GM21515 (cell line): ENCODE measurements around the gene ZCCHC17.
"Not testable (repeated sequence)": the region's sequence is repeated elsewhere in the genome, so short reads cannot be mapped to it uniquely, and the experiment has no call there.

ENCODE experiments used
- ATAC-seq: cut with Tn5 transposase; IDR thresholded peaks from one replicate; pipeline ENCODE4 v1.9.1; 2021; ENCODE audit not compliant: unreplicated experiment

The ZCCHC17 gene, protein sequence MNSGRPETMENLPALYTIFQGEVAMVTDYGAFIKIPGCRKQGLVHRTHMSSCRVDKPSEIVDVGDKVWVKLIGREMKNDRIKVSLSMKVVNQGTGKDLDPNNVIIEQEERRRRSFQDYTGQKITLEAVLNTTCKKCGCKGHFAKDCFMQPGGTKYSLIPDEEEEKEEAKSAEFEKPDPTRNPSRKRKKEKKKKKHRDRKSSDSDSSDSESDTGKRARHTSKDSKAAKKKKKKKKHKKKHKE

DNA sequence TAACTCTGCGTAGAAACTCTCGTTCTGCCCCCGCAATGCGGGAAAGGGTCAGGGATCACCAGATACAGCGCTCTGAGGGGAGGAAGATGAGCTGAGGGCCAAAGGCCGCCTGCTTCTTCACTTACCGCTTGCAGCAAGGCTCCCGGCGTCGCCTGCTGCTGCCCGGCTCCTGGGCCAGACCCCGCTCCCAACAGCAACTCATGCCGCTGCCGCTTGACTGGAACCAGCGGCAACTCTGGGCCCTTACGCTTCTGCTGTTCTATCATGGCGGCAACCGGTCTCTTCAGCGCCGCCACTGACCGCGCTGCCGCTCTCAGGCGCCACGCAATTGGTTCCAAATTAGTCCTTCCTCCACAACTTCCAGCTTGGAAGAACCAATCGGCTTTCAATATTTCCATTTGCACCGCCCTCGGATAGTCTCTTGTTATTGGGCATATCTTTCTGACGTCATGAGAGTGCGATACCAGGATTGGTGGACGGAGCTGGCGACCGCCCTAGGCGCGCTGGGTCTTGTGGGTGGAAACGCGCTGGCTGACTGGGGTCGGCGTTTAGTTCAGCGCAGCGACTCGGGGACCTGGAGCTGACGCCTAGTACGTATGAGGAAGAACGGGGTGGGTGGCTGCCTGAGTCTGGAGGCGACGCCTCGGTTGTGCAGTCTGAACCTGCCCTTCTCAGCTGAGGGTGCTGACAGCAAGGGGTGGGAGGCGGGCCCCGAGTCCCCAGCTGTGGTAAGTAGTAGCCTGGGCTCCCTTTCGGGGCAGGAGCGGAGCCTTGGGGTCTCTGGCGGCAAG is at the start of gene ZCCHC17, which contains the start of gene SNRNP40:
ZCCHC17 (plus strand) TSS at position 547 of the 791 bp plus-strand sequence. CDS start 13,067 bp downstream, outside the sequence.
SNRNP40 (minus strand) TSS at position 303 of the 791 bp plus-strand sequence; CDS start at position 266, 37 bp downstream.
- peak; percentile 95 for ATAC-seq

DNA sequence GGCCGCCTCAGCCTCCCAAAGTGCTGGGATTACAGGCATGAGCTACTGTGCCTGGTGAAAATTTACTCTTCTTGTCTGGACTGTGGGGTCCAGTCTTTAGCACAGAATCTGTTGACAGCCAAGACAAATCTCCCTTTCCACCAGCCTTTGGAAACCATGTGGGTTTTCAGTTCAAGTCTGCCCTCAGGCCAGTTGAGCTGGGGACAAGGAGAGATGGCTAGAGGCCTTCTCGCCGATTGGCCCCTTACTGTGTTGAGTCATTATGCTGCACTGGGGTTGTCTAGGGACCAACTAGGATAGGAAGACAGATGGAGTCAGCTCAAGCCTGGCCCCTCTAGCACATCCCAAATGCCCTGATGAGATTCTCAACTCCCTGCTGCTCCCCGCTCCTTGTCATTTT is 48.6 kb upstream of the ZCCHC17 start:
- ATAC-seq: no peak

DNA sequence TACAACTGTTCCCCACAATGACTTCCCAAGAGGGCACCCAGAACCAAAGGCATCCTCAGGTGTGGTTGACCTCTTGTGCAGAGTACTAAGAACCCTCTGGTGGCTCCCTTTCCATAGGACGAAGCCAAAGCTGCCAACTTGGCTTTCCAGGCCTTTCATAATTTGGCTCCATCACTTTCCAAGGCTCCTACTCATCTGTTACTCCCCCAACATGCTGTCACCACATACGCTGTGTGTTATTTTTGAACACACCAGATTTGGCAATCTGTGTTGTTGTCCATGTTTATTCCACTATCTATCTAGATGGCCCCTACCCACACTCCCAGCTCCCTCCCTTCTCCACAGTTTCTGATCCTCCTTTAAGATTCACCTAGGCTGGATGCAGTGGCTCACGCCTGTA is 47.0 kb upstream of the ZCCHC17 start:
- ATAC-seq: no peak

DNA sequence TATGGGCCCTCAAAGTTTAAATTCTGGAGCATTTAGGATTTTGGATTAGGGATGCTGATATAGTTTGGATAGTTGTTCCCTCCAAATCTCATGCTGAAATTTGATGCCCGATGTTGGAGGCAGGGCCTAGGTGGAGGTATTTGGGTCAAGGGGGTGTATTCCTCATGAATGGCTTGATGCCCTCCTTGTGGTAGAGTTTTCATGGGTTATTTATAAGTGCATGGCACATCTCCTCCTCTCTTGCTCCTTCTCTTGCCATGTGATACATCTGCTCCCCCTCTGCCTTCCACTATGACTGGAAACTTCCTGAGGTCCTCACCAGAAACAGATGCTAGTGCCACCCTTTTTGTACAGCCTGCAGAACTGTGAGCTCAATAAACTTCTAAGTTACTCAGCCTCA is 39.6 kb upstream of the ZCCHC17 start:
- no peak for ATAC-seq

DNA sequence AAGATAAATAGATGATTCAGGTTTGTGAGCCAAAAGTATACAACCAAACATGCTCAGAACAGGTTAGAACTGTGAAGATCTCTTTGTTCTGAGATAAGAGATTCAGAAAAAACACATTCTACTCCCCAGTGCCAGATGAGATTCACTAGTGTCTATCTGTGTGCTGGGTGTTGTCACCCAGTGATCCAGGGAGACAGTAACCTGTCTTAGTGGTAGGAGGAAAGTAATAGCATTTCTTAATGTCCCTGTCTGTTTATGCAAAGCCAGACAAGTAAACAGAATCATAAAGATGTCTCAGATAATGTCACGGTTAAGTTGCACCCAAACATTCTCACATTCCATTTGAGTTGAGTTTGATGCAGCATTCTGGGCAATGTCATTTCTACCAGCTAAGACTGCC is 38.3 kb upstream of the ZCCHC17 start:
- no peak for ATAC-seq

DNA sequence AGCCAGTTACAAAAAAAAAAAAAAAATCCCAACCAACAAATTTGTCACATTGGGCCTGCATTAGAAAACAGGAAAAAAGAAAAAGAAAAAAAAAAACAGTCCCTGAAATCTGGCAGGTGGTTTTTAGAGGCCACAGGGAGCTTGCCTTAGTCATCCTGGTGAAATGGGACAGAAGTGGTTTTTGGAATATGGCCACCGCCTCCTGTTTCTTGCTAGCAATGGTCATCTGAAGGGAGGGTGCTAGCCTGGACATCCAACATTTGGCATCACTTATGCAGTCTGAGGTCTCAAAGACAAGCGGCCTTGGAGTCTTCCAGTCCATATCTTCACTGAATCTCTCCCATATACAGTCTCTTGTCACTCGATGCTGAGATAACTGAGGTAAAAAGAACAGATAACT is 37.1 kb upstream of the ZCCHC17 start:
- ATAC-seq: no peak

DNA sequence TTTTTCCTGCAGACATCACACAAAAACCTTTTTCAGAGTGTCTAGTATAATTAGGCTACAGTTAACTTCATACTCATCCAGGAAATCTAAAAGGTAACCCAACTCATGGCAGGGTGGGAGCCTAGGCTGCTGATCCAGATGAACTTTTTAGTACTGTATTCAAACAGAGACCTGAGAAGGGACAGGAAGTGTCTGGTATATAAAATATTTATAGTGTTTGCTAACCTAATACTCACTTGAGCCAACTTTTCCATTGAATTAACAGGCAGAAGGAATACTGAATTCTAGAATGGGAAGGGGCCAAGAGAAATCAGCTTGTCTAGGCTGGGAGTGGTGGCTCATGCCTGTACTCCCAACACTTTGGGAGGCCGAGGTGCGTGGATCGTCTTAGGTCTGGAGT is 34.9 kb upstream of the ZCCHC17 start:
- ATAC-seq: no peak

DNA sequence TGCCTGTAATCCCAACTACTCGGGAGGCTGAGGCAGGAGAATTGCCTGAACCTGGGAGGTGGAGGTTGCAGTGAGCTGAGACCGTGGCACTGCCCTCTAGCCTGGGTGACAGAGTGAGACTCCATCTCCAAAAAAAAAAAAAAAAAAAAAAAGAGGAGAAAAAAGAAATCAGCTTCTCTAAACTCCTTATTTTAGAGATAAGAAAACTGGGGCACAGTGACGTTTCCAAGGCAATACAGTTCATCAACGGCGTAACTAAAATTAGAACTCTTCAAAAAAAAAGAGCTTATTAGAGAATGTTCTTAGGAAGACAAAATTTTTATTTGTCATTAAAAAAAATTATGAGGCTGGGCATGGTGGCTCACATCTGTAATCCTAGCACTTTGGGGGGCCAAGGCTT is 34.4 kb upstream of the ZCCHC17 start:
- not testable (repeated sequence) for ATAC-seq

DNA sequence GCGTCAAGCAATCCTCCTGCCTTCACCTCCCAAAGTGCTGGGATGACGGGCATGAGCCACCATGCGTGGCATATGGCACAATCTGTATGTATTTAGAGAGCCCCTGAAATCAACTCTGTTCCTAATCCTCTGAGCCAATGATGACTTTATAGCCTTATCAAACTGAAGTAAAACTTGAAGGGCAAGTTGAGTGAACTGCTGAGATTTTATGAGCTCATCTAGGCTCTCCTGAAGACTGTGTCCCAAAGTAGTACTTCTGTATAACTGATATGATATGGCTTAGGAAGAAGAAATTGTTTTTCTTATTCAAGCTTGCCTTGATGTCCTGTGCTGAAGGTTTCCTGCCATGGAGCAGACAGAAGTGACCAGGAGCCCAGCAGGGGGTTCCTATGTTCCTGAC is 33.4 kb upstream of the ZCCHC17 start:
- ATAC-seq: no peak

DNA sequence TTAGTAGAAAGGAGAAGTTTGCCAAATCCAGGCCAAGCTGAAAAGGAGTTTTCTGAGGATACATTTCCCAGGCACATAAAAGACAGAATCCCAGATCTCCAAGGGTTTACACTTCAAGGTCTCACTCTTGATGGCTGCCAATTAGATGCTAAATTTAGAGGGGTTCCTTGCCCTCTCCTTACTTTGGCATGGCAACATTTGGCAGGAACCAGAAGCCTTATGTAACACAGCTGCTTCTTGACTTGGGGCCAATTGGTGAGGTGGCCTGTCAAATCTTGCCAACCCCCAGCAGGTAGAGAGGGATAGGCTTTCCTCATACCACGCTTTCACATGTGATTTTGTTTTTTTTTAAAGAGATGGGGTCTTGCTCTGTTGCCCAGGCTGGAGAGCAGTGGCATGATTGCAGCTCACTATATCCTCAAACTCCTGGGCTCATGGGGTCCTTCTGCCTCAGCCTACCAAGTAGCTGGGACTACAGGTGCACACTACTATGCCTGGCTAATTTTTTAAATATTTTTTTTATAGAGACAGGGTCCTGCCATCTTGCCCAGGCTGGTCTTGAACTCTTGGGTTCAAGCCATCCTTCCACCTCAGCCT is 31.9 kb upstream of the ZCCHC17 start:
- ATAC-seq: no peak

DNA sequence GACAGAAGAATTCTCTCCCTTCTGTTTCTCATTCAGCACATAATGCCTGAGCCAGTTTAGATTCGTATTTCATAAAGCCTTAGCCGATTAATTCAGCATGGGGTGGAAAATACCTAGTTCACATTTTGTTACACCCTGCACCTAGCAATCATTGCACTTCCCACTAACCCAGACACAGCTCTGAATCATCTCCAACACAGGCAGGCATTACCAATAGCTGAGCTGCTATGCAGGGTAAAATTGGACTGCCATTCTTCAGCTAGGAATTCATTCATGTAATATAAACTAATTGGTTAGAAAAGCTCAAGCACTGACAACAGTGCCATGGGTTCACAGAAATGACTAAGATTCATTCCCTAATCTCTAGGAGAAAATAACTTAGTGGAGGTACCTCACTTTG is 30.3 kb upstream of the ZCCHC17 start:
- ATAC-seq: no peak

DNA sequence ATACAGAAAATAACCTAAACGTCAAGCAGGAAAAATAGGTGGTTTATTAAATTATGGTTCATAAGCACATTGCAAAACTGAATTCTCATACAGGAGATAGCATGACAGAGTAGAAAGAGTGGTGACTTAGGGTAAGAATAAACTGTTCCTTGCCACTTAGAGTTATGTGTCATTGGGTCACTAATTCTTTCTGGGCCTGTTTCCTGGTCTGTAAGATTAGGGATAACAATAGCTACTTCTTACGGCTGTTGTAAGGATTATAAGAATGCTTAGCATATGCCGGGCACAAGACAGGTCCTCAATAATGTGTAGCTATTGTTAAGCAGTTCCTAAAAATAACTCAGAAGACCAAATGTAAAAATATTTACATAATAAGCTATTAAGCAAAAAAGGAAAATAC is 24.5 kb upstream of the ZCCHC17 start:
- ATAC-seq: no peak

DNA sequence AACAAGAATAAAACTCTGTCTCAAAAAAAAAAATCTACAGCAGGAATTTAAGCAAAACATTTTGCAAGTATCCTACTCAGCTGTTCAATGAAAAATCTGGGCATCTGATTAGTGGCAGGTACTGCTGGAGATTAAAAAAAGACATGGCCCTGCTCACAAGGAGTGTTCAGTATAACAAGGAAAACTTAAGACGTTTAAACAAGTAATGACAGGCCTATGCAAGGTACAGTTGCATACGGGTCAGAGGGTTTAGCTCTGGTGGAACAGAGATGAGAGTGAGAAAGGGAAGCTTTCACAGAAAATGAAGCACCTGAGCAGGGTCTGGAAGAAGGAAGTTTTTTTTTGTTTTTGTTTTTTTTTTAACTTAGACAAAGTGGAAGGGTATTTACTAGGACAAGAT is 23.2 kb upstream of the ZCCHC17 start:
- ATAC-seq: no peak

DNA sequence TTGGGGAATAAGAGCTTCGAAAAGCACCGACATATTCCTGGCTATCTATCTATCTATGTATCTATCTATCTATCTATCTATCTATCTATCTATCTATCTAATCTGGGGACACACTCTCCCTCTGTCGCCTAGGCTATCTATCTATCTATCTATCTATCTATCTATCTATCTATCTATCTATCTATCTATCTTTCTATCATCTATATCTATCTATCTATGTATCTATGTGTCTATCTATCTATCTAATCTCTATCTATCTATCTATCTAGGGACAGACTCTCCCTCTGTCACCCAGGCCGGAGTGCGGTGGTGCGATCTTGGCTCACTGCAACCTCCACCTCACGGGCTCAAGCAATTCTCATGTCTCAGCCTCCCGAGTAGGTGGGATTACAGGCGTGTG is 14.4 kb upstream of the ZCCHC17 start:
- not testable (repeated sequence) for ATAC-seq

DNA sequence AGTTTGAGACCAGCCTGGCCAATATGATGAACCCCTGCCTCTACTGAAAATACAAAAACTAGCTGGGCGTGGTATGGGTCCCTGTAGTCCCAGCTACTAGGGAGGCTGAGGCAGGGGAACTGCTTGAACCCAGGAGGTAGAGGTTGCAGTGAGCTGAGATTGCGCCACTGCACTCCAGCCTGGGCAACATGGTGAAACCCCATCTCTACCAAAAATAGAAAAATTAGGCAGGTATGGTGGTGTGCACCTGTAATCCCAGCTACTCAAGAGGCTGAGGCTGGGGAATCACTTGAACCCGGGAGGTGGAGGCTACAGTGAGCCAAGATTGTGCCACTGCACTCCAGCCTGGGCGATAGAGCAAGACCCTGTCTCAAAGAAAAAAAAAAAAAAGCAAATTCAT is 9.0 kb upstream of the ZCCHC17 start:
- ATAC-seq: not testable (repeated sequence)

DNA sequence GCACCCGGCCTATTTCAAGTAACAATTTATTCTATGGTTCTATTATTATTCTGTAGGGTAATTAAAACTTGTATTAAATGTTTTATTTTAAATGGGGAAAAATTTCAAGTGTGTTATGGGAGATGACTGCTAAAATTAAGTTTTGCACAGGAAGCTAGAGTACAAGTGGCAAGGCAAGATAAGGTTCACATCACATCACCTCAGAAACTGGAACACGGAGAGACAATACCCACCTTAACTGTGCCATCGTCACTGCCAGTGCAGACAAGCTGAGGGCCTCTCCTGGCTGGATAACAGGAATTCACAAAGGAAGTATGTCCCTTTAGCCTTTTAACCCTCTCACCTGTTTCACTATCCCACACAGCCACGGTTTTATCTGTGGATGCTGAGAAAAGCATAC is 7.8 kb upstream of the ZCCHC17 start:
- ATAC-seq: no peak

DNA sequence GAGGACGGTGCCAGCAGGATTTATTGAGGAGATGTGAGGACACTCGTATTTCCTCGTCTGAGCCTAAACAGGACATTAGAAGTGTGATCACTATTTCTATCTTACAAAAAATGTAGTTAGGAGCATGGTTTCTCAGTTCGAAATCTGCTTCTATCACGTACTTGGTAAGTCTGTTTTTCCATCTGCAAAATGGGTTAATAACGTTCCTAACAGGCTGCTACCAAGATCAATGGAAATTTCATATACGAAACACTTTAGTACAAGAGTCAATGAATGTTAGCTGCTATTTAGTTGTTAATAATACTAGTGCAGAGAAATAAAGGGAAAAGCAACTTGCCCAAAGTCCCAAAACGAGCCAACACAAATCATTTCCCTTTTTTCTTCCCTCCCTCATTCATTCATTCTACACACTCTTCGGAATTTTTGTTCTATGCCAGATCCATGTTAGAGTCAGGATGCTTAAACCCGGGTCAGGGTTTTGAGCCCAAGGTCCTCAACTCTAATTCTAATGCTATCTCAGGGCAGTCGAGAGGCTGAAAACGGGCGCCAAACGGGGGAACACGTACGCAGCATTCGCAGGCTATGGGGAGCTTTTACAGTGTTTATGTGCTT is 852 bp upstream of the ZCCHC17 start:
- ATAC-seq: peak; percentile 3

DNA sequence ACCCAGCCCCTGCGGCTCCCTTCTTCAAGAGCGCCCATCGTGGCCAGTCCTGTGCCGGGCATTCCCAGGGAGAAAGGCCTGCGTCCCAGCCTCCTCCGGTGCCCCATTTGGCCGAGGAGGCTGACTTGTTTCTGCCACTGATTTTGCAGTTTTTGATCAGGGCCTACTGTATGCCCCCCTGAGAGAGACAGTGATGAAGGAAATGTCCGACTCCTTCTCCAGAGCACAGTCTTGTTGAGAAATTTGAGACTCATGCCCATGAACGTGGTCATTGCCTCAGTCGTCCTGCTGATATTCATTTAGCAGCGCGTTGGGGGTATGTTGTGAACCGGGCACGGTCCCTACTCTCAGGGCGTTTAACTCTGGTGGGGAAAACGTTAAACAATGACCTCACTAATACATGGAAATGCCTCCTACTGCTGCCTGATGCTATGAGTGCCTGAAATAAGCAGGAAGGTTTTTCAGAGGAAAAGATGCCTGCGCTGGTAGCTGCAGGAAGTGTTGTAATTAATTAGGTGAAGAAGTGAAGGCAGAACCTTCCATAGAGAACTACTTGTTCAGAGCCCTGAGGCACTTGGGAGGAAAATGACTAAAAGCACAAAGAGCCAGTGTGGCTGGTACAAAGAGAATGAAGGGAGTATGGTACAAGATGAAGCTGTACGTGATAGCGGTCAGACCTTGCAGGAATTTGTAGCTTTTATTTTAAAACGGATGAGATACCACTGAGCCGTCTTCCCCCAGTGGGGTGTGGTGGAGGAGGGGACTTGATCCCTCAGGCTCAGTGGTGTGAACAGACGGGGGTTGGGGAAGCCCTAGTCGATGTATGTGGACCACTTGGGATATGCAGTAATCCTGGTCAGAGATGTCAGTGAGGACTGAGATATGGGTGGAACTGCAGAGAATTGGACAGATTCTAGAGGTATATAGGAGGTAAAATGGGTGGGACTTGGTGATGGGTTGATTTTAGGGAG is 730 bp downstream of the ZCCHC17 start:
- no peak for ATAC-seq

DNA sequence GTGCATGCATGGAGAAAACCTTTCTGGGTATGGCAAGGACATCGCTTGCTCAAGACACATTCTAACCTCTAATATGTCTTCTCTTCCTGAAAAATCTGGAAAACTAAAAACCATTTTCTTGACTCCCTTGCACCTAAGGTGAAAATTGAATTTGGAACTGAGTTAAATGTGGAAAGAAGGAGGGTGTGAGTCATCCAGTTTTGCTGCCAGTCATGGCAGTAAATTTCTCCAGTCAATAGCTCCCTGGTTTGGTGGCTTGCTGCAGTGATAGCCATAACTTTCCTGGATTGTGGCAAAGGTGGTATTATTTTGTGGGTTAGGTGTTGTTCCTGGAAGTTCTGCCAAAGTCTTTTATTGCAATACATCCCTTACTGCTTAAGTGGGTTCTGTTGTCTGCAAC is 2.5 kb downstream of the ZCCHC17 start:
- ATAC-seq: no peak

DNA sequence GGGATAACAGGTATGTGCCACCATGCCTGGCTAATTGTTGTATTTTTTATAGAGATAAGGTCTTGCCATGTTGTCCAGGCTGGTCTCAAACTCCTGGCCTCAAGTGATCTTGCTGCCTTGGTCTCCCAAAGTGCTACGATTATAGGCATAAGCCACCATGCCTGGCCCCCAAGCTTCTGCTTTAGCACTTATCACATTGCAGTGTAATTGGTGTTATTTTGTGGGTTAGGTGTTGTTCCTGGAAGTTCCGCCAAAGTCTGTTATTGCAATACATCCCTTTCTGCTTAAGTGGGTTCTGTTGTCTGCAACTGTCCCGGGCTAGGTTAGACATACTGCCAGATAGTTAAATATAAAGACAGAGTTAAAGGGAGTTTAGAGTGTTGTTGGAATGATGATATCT is 3.4 kb downstream of the ZCCHC17 start:
- no peak for ATAC-seq
